ENCODE measurements around the gene KIAA1958.
"Not testable (repeated sequence)": the region's sequence is repeated elsewhere in the genome, so short reads cannot be mapped to it uniquely, and the experiment has no call there.

Gene KIAA1958

DNA sequence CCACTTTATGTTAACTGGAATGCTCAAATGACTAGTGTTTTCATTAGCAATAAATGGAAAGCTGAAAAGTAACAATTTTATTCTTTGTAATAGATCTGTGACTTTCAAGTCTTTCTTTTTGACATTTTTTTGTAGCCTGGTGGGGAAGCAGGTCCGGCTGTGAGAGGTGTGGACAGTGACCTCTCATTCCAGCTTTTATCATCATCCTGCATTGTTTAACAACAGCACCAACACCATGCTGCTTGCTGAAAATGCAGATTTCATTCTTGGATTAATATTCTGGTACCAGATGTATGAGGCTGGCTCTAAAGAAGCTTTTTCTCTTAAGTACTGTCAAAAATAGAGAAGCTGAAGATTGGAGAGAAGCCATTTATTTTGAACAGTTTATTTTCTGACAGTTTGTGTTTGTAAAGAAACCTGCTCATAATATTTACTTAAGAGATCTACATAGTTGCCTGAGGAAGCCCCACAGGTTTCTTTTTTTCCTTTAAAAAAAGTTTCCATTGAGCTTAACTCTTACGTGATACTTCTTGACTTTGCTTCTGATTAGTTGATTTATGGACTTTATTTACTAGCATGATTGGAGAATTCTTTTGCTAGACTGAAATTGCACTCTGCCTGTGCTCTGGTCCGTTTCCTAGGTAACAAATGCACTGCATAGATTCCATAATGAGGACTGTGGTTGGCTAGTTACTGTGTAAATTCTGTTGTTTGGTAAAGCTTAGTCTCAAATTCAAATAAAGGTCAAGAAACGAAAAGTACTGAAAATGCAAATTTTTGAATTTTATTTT is 3.4 kb downstream of the KIAA1958 start:
- DNase-seq (ENCODE audit: low read depth), result no peak

DNA sequence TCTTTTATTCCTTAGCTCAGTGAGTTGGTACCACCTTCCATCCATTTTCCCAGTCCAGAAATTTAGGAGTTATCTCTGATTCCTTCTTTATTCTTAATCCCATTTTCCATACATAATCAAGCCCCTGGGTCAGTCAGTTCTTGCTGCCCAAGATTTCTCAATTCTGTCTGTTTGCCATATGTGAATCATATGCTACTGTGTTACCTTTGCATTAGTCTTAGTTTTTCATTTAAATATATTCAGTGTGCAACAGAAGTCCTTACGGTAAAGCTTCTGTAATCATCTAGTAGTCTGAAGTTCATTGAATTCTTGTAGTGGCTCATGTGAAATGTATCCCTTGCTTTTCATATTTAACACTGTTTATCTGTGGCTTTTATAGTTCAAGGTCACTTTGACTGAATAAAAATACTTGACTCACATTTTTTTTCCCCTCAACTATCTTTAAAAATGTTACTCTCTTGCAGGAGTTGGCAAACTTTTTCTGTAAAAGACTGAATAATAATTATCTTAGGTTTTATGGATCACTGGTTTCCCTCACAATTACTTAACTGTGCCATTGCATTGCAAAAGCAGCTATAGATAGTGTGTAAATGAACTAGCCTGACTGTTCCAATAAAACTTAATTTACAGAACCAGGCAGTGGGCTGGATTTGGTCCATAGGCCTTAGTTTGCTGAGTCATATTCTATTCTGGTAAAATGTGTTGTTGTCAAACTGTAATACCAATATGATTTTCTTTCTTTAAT is 6.9 kb downstream of the KIAA1958 start:
- no peak for DNase-seq (ENCODE audit: low read depth)

DNA sequence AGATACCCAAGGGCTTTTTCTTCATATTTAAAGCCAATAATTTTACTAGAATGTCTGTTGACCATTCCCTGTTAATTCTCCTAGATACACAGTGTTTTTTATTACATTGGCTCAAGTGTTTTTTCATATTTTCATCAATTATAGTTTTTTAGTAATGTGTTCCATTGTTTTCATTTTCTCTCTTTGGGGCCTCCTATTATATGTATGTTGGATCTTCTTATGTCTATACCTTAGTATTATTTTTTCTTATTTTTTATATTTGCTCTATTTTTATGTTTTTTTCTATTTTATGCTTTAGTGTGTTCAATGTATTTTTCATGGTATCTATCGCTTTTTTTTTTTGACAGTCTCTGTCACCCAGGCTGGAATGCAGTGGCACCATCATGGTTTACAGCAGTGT is 7.5 kb downstream of the KIAA1958 start:
- DNase-seq (ENCODE audit: low read depth), result no peak

DNA sequence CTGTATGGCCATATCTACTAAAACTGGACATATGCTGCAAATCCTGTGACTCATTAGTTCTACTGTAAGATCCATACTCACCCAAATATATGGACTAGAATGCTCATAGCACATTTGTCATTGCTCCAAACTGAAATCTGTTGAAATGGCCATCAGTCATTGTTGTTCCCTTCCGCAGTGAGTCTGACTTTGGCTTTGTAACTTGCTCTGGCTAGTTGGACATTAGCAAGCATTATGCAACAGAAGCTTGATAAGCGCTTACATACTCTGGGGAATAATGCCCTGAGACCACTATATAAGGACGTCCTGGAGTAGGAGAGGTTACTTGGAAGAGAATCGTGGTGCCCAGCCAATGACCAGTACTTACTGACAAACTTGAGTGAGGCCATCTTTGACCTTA is 9.0 kb downstream of the KIAA1958 start:
- DNase-seq (ENCODE audit: low read depth), result no peak

DNA sequence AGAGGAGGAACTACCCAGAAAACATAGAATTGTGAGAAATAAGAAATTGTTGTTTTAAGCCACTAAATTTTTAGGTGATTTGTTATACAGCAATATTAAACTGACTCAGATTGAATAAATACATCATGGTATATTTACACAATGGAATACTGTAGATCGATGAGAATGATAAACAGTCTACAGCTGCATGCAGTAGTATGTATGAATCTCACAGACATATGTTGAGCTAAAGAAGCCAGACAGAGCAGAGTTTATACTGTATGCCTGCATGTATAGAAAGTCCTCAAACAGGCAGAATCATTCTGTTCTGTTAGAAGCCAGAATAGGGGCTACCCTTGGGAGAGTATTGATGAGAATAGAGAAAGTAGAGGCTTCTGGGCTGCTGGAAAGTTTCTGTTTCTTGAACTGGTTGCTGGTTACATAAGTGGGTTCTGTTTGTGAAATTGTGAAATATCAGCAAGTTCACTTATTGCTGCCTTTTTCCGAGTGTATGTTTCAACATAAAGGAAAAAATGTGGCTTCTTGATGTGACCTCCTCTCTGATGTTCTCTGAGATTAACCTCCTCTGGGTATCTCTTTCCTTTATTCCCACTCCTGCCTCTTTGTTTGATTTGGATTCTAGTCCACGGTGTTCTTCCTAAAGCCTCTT is 9.6 kb downstream of the KIAA1958 start:
- no peak for DNase-seq (ENCODE audit: low read depth)

DNA sequence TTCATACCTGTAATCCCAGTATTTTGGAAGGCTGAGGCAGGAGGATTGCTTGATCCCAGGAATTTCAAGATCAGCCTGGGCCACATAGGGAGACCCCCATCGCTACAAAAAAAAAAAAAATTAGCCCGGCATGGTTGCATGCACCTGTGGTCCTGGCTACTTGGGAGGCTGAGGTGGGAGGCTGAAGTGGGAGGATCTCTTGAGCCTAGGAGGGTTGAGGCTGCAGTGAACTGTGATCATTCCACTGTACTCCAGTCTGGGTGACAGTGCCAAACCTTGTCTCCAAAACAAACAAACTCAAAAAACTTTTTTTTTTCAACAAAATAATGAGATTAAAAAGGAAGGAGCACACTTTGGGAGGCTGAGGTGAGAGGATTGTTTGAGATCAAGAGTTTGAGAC is 14.2 kb downstream of the KIAA1958 start:
- DNase-seq (ENCODE audit: low read depth), result no peak

DNA sequence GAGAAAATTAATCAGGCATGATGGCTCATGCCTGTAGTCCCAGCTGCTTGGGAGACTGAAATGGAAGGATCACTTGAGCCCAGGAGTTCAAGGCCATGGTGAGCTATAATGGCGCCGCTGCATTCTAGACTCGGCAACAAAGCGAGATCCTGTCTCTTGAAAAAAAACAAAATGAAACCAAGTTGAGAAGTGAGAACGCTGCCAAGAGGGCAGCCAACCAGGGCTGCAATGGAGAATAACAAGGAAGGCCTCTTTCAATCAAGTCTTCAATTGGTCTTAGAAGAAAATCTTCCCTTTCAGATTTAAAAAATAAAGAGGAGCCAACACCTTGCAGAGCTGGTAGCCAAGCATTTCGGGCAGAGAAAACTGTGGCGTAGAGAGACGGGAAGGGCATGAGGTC is 14.7 kb downstream of the KIAA1958 start:
- no peak for DNase-seq (ENCODE audit: low read depth)

DNA sequence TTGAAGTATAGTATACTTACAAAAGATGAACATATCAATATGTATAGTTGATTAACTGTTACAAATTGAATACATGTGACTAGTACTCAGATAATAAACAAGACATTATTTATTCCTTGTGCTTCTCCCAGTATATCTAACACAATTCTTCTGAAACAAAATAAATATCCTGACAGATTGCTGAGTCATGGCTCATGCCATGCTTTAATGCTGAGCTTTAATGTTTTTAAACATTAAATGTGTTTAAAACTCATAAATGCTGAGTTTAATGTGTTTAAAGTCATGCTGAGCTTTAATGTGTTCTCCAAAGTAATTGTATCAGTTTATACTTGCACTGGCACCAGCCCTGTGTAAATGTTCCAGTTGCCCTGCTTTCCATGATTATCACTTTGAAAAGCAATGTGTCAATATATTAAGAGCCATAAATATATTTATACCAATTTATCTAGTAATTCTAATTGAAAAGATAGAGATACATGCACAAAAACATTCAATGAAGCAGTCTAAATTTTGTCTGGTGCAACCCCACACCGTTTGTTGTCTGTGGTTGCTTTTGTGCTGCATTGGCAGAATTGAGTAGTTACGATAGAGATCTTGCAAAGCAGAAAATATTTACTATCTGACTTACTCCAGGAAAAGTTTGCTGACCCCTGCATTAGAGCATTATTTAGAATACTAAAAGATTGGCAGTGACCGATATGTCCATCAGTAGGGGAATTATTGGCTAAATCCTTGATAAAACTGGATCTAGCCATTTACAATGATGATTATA is 15.7 kb downstream of the KIAA1958 start:
- DNase-seq (ENCODE audit: low read depth), result no peak

DNA sequence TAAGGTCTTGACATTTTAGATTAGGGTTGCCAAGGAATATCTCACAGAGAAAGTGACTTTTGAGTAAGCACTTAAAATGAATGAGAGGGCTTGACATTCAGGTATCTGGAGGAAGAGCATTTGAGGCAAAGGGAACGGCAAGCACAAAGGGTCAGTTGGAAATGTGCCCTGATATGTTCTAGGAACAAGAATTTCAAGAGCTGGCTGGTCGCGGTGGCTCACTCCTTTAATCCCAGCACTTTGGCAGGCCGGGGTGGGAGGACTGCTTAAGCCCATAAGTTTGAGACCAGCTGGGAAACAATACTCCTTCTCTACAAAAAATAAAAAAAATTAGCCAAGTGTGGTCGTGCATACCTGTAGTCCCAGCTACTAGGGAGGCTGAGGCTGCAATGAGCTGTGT is 16.5 kb downstream of the KIAA1958 start:
- no peak for DNase-seq (ENCODE audit: low read depth)

DNA sequence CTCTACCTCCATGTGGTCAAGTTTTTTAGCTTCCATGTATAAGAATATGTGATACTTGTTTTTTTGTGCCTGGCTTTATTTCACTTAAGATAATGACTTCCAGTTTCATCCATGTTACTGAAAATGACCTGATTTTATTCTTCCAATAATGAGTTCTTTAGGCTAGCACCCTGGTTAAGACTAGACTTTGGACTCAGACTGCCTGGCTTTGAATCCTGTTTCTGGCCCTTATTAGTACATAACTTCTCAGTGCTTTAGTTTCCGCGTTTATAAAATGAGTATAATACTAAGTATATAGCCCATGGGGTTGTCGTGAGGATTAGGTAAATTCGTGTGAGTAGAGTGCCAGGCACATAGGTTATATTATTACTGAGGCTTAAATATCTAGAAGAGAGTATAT is 18.5 kb downstream of the KIAA1958 start:
- DNase-seq (ENCODE audit: low read depth), result no peak

DNA sequence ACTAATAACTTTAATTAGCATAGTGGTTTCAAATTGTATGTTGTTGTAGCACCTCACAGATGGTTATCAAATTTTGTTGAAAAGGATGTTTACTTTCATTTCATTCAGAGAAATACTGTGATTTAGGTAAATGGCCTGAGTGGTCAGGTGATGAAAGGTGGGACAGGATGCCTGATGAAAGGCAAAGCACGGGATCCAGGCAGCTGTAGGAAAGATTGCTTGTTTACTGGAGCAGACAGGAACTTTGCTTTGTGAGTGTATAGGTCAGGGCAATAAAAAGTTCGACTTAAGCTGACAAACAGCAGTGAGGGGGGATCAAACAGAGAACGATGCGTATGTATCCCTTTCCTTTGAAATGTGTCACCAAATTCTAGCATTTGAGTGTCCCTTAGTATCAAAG is 19.0 kb downstream of the KIAA1958 start:
- DNase-seq (ENCODE audit: low read depth), result no peak

DNA sequence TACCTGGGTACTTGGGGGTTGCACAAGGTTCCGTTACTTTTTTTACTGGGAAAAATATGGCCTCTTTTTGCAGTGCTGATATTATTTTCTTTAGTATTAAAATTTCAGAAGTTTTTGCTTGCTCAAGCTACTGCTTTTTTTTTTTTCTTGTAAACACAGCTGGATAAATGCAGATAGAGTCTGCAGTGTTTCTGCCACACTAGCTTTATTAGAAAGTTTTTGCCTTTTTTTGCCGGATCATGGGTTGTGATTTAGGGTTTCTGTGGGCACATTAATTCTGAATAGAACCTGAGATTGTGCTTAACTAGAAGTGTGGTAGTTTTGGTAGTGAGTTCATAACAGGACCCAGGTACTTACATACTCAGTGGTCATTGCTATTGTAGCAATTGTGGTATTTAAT is 19.9 kb downstream of the KIAA1958 start:
- no peak for DNase-seq (ENCODE audit: low read depth)

DNA sequence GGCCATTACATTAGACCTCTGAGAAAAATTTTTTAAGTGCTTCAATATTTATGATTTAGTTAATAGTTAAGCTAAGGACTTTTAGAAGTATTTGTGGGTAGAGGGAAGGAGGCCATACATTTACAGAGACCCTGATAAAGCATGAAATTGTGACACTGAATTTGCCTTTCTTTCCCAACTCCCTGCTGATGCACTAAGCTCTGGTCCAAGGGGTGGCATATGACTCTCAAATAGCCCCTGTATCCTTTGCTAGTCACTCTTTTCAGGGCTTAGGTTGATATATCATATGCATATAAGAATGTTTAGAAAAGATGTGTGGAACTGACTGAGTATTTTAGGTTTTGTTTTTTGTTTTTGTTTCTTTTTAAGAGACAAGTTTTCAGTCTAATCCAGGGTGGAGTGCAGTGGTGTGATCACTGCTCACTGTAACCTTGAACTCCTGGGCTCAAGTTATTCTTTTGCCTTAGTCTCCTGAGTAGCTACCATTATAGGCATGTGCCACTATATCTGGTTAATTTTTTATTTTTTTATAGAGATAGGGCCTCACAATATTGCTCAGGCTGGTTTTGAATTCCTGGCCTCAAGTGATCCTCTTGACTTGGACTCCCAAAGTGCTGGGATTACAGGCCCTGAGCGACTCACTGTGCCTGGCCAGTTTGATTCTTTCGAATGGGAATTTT is 20.5 kb downstream of the KIAA1958 start:
- DNase-seq (ENCODE audit: low read depth), result no peak

DNA sequence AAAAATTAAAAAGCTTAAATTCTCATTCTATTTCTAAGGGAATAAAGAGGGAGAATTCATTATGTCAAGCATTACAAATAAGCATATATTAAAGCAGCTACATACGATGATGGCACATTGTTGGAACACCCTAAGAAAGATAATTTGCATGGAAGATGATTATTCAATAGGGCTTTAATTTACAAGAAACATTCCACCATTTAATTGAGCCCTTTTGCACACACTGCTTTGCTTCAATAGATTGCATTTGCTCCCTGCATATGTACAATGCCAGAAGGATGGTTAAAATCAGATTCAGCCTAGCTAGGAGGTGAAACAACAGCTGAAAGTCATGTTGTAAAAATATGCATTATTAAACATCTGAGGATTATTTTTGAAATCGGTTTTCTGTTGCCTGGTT is 21.8 kb downstream of the KIAA1958 start:
- no peak for DNase-seq (ENCODE audit: low read depth)

DNA sequence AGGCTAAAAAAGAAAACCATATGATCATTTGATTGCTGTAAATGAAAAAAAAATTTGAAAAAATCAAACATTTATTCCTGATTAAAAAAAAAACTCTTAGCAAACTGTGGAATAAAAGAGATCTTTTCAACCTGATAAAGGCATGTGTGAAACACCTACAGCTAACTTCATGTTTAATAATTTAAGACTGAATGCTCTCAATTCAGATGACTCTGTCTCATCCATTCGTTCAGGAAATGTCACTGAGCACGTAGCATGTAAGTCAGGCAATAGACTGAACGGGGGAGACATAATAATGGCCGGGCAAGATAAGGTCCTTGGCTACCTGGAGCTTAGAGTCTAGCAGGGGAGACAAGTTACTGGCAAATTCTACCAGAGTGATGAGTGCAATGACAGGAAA is 25.8 kb downstream of the KIAA1958 start:
- not testable (repeated sequence) for DNase-seq (ENCODE audit: low read depth)

DNA sequence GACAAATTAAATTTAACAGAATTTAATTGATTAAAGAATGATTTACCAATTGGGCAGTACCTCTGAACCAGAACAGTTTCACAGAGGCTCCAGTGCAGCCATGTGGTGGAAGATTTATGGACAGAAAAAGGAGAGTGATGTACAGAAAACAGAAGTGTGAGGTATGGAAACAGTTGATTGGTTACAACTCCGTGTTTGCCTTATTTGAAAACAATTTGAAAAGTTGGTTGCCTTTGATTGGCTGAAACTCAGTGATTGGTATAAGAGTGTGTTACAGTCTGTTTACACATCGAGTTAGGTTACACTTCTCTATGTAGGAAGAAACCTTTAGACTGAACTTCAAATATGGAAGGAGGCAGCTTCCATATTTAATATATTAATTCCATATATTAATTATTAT is 30.1 kb downstream of the KIAA1958 start:
- no peak for DNase-seq (ENCODE audit: low read depth)

DNA sequence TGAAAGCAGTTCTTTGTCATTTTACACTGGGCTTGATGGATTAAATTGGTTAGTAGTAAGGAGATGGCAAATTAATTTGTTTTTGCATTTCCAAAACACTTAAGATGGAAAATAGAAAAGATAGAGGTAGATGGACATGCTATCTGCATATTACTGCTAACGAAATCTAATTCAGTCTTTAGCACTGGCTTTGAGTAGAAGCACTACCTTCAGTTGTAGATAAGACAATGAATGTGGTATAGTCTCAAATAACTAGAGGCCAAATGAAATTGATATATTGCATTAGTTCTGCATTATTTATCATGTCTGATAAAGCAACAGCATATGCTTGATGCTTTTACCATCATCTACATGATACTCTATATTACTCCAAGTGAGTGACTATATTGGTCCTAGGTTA is 33.4 kb downstream of the KIAA1958 start:
- DNase-seq (ENCODE audit: low read depth), result no peak

DNA sequence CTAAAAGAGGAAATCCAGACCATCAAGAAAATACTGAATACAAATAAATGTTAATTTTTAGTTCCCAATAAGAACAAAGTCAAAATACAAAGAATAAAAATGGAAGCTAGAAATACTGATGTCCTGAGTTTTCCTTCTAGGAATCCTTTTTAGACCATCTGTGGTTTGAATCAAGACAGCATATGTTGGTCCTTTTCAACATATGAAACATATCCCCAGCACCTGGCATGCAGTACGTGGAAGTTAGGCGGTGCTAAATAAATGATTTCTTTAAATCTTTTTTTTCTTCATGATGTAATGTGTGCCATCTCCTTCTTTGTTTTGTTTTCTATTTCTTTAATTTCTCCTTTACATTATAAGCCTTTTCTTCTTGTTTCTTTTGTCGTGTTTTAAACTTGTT is 34.0 kb downstream of the KIAA1958 start:
- DNase-seq (ENCODE audit: low read depth), result no peak

DNA sequence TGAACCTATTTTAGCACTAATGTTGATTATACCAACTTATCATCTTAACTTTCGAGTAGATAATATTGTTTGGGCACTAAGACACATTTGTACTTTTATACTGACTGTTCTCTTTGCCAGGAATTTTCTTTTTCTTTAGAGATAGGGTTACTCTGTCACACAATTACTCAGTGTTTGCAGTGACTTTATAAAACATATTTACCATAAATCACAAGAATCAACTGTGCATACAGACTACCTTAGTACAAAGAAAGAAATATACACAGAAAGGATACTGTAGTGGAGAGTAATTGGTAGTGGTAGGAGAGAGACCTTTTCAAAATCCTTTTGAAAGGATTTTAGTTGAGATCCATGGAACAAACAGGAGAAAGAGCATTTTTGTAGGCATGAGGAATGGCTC is 40.3 kb downstream of the KIAA1958 start:
- no peak for DNase-seq (ENCODE audit: low read depth)

DNA sequence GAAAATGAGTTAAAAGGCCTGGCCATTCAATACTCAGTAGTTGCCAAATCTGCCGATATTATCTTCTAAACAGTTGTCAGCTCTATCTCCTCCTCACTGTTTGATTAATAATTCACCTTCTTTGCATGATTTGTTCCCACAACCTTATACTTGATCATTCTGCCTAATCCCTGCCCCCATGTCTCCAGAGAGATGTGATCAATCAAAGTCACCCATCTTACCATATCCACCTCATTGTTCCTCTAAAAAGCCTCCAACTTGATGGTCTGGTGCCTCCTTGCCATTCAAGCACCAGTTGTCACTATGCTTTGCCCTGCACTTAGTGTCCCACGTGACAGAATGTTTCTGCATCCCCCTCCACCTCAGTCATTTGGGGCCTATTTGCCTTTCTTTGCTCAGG is 41.3 kb downstream of the KIAA1958 start:
- DNase-seq (ENCODE audit: low read depth), result no peak

DNA sequence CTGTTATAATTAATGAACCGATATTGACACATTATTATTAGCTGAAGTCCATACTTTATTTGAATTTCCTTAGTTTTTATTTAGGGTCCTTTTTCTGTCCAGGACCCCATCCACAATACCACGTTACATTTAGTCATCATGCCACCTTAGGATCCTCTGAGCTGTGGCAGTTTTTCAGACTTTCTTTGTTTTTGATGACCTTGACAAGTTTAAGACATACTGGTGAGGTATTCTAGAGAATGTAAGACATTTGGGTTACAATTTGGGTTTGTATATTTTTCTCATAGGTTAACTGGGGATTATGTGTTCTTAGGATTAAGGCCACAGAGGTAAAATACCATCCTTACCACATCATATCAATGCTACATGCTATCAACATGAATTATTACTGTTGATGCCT is 42.7 kb downstream of the KIAA1958 start:
- no peak for DNase-seq (ENCODE audit: low read depth)

DNA sequence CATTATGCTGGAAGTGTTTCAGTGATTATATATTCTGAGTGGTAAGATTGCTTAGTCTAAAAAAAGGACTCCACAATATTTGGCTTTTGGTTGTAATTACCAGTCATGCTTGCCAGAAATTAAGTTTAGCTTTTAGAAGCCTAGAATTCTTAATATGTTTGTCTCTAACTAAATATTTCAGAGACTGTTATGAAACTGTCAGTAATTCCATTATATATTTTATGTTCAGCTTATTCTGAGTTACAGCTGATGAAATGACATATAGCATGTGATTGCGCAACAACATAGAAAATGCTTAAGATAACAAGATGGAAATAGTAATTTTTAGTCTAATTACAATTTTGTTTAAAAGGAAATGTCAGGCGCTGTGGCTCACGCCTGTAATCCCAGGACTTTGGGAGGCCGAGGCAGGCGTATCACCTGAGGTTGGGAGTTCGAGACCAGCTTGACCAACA is 44.2 kb downstream of the KIAA1958 start:
- DNase-seq (ENCODE audit: low read depth), result no peak

All from T follicular helper cell (primary cell).